ENCODE measurements around the gene AHSA1.

GRCh38 chr14:77409131-77409533 lies 48.8 kb upstream of the AHSA1 start:
- TF ChIP-seq EZH2 (IDR thresholded peaks at IDR 0.05; ENCODE audit: borderline replicate concordance) (no peak), CTCF (IDR thresholded peaks at IDR 0.05; ENCODE audit: poor library complexity) (peak; percentile 39), EZH2phosphoT487 (IDR thresholded peaks at IDR 0.05; ENCODE audit: low read depth, severe bottlenecking, unreplicated experiment) (no peak)
